HG02678 (cell line): Measurements from ENCODE around the gene MIEN1.
"Not testable (repeated sequence)": the region's sequence is repeated elsewhere in the genome, so short reads cannot be mapped to it uniquely, and the experiment has no call there.

Source experiments
- ATAC-seq: cut with Tn5 transposase; IDR thresholded peaks from one replicate; pipeline ENCODE4 v1.9.1; 2021; ENCODE audit warnings: mild to moderate bottlenecking, moderate library complexity; ENCODE audit not compliant: unreplicated experiment

MIEN1 gene

GRCh38 chr17:39742126-39742855 lies 12.0 kb upstream of the MIEN1 start:
- ATAC-seq: no peak

- ATAC-seq: no peak
Observed at GRCh38 chr17:39740357-39741111, 10.2 kb upstream of the MIEN1 start.

GRCh38 chr17:39739885-39740356 lies 9.6 kb upstream of the MIEN1 start:
- ATAC-seq: no peak

- ATAC-seq: no peak
Observed at GRCh38 chr17:39738983-39739884, 8.9 kb upstream of the MIEN1 start.

- no peak for ATAC-seq
Observed at GRCh38 chr17:39738568-39738901, 8.2 kb upstream of the MIEN1 start.

- ATAC-seq: no peak
Observed at GRCh38 chr17:39737760-39738567, 7.6 kb upstream of the MIEN1 start, which contains the start of gene GRB7. Gene GRB7, plus strand, starts transcription at chr17:39737938. Its CDS starts 4,364 bp downstream, at chr17:39742302.

- no peak for ATAC-seq
Observed at GRCh38 chr17:39737206-39737759, 7.0 kb upstream of the MIEN1 start.

GRCh38 chr17:39736319-39737165 lies 6.2 kb upstream of the MIEN1 start:
- no peak for ATAC-seq

- no peak for ATAC-seq
Observed at GRCh38 chr17:39735882-39736281, 5.5 kb upstream of the MIEN1 start.

GRCh38 chr17:39732586-39732985 lies 2.3 kb upstream of the MIEN1 start:
- no peak for ATAC-seq

- ATAC-seq: no peak
Observed at GRCh38 chr17:39729280-39729851, 966 bp downstream of the MIEN1 start.

- ATAC-seq: no peak
Observed at GRCh38 chr17:39727556-39727955, 2.8 kb downstream of the MIEN1 start.

- no peak for ATAC-seq
Observed at GRCh38 chr17:39726617-39727016, 3.7 kb downstream of the MIEN1 start.

GRCh38 chr17:39725923-39726322 lies 4.4 kb downstream of the MIEN1 start:
- not testable (repeated sequence) for ATAC-seq

GRCh38 chr17:39724731-39725130 lies 5.6 kb downstream of the MIEN1 start:
- no peak for ATAC-seq

- no peak for ATAC-seq
Observed at GRCh38 chr17:39722965-39723848, 7.1 kb downstream of the MIEN1 start.

GRCh38 chr17:39722104-39722503 lies 8.2 kb downstream of the MIEN1 start:
- no peak for ATAC-seq
